HG03175 (cell line): ENCODE measurements around the gene IDS.
A peak's percentile ranks its signal among the peaks of the same experiment; 100 is the strongest.
"Not testable (repeated sequence)": the region's sequence is repeated elsewhere in the genome, so short reads cannot be mapped to it uniquely, and the experiment has no call there.

Source experiments
- ATAC-seq: cut with Tn5 transposase; IDR thresholded peaks from one replicate; pipeline ENCODE4 v1.9.1; 2021; ENCODE audit warnings: mild to moderate bottlenecking, moderate library complexity; ENCODE audit not compliant: unreplicated experiment

IDS gene

DNA sequence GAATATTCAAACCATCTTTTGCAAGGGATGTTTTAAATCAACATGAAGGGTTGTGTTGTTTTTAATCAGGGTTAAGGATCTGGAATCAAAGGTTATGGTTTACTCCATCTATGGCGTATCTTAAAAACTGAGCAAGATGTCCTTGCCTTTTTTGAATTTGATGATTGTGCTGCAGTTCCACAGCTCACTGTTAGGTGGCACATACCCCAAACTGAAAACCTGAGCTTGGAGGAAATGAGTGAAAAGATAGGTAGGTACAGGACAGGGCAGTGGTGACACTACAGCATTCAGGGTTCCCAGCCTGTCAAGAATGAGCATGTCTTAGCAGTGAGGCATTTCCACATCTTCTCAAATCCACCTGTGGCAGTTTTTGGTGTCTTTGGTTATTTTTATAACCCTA, 22.6 kb upstream of the IDS start:
- no peak for ATAC-seq

DNA sequence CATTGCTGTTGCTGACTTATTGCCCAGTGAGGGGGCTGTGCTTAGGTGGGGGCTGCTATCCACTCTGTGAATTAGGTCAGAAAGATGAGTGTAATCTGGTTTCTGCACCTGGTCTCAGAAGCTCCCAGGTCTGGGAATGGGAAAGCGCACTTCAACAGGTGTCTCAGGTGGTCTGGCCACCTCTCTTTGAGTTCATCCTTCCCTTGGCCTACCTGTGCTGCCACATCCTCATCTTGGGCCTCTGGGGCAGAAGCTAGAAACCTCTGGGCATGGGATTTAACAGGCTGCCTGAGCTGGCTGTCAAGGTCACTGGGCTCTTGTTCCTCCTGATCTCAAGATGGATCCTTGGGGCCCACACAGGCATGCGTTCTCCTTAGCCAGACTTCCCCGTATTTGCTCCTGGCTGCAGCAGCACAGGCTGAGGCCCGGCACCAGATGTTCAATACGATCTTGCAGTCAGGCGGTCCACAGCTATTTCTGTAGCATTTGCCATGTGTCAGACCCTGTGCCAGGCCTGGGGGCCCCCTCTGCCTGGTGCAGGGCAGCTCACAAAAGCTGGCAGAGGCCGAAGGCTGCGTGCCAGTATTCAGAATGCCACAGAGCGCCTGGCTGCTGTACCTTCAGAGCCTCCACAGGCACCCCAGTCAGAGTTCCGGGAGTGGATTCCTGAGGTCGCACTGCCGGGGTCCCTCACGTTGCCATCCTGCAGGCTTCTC, 21.4 kb upstream of the IDS start:
- not testable (repeated sequence) for ATAC-seq

DNA sequence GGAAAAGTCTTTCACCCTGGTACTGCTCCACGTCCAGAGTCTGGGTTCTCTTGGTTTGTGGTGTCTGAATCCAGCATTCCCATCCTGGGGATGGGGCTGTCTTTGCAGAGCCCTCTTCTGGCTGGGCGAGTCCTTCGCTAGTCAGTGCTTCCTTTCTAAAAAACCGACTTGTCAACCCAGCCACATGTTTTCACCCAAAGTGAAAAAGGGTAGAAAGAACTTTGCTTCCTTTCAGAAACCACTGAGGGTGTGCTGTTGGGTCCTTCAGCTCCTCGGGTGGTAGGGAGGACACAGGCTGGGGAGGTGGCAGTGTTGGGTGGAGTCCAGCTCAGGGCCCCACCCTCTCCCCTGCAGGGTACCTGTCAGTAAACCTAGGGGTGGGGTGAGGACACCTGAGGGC, 20.8 kb upstream of the IDS start:
- ATAC-seq = peak; percentile 51

DNA sequence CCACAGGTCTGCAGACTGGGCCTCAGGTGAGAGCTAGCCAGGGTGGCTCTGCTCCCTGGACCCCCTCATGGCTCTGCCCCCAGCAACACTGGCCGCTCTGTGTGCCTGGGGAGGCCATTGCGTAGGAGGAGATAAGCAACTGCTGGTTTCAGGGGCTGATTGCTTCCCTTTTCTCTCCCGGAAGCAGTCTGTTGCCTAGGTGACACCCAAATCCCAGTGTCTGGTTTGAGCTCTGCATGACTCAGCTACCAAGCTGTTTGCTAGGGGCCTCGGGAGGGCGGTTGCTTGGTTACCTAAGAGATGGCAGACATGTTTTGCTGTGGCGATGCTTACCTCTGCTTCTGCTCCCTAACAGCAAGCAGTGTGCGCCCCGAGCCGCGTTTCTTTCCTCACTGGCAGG, 20.3 kb upstream of the IDS start:
- ATAC-seq = peak; percentile 94

DNA sequence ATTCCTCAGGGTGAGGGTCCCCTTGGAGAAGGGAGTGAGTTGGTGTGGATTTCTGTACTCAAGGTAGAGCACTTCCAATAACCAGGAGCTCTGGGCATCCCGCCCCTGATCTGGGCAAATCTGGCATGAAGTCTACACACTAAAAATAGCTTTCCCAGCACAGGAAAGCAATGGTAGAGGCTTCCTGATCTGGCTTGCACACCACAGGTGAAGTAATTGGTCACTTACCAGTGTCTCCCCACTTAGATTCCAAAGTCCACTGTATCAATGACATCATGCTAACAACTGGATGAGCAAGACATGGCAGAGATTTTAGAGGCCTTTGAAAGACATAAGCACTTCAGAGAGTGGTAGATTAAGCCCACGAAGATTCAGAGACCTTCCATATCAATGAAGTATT, 17.8 kb upstream of the IDS start:
- no peak for ATAC-seq

DNA sequence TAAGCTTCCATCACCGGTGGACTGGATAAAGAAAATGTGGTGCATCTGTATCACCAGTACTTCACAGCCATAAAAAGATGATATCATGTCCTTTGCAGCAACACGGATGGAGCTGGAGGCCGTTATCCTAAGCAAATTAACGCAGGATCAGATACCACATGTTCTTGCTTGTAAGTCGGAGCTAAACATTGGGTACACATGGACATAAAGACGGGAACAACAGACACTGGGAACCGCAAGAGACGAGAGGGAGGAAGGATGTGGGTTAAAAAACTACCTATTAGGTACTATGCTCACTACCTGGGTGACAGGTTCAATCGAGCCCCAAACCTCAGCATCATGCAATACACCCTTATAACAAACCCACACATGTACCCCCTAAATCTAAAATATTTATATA, 16.3 kb upstream of the IDS start:
- ATAC-seq = no peak

DNA sequence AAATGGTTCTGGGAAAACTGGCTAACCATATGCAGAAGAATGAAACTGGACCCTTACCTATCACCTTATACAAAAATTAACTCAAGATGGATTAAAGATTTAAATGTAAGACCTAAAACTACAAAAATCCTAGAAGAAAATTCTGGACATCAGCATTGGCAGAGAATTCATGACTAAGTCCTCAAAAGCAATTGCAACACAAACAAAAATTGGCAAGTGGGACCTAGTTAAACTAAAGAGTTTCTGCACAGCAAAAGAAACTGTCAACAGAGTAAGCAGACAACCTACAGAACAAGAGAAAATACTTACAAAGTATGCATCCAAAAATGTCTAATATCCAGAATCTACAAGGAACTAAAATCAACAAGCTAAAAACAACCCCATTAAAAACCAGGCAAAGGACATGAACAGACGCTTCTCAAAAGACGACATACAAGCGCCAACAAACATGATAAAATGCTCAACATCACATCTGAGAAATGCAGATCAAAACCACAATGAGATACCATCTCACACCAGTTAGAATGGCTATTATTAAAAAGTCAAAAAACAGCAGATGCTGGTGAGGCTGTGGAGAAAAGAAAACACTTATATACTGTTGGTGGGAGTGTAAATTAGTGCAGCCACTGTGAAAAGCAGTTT, 15.7 kb upstream of the IDS start:
- ATAC-seq = not testable (repeated sequence)

DNA sequence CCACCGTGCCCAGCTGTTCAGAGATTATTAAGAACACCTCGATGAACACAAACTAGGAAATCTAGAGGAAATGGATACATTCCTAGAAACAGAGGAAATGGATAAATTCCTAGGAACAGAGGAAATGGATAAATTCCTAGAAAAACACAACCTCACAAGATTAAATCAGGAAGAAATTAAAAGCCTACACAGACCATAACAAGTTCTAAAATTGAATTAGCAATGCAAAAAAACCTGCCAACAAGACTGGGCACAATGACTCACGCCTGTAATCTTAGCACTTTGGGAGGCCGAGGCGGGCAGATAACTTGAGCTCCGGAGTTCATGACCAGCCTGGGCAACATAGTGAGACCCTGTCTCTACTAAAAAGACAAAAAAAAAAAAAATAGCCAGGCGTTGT, 13.1 kb upstream of the IDS start:
- no peak for ATAC-seq

DNA sequence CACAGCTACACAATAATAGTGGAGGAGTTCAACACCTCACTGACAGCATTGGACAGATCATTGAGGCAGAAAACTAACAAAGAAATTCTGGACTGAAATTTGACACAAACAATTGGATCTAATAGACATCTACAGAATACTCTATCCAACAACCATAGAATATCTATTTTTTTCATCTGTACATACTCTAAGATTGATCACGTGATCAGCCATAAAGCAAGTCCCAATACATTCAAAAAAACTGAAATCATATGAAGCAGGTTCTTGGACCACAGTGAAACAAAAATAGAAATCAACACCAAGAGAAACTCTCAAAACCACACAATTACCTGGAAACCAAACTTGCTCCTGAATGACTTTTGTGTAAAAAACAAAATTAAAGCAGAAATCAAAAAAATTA, 12.2 kb upstream of the IDS start:
- no peak for ATAC-seq

DNA sequence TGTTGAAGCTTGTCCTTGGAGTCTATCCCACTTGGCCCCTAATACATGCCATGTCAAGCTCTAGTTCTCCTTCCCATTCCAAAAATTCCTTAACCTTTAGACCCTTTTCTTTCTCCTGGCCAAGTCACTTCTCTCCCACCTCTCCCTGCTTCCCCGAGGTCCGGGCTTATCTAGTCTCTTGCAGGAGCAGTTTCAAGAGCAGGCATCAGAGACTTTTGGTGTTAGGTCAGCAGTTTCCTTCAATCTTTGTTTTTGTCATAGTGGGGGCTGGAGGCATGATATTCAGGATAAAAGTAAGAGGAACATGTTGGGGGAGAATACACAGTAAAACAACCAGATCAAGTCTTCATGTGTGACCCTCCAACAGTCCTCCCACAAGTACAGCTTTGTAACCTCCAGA, 11.5 kb upstream of the IDS start:
- no peak for ATAC-seq

DNA sequence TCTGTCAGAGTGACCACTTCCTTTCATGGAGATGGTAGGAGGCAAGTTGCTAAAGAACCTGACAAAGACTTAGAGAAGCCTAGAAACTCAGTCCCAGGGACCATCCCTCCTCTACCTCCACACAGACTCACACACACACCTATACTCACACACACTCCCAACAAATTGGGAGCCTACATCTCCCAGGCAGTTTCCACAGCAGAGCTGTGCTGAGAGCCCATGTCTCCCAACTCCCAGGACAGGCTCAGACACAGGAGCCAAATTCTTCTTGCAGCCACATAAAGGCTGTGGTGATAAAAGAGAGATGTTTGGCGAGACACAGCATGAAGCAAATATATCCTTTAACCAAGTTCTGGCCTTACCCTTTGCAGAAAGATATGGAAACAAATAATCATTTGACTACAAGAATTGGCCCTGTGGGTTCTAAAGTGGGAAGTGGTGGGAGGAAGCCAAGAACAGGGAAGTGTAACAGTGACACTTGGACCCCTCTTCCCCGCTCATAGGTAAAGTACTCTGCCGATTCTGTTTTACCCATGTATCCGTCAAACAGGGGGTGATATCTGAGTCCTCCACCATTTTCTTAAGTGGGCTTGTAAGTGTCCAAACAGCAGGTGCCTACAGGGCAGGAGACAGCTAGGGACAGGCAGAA, 11.0 kb upstream of the IDS start:
- no peak for ATAC-seq

DNA sequence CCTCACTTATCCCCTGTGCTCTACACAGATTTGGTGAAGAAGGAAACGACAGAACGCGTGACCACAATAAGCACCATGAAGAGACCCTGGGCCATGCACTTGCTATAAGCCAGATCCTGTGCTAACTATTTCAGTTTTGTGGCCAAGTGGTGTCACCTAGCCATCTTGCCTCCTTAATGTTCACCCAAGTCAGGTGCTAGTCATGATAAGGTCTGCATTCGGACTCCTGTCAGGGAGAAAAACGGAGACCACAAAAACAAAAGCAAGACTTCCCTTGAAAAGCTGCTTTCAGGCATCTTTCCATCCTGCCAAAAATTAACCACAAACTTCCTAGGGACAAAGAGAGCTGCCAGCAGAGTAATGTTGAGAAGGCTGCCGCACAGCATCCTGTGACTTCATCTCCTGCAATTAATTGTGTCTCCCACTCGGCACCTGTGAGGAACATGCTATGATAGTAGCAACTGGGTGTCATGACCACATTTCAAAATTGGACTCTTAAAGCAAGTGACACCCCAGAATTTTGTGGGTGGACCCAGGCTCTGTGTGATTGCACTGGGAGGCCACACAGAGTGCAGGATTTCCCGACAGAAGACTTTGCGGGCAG, 8.8 kb upstream of the IDS start:
- no peak for ATAC-seq

DNA sequence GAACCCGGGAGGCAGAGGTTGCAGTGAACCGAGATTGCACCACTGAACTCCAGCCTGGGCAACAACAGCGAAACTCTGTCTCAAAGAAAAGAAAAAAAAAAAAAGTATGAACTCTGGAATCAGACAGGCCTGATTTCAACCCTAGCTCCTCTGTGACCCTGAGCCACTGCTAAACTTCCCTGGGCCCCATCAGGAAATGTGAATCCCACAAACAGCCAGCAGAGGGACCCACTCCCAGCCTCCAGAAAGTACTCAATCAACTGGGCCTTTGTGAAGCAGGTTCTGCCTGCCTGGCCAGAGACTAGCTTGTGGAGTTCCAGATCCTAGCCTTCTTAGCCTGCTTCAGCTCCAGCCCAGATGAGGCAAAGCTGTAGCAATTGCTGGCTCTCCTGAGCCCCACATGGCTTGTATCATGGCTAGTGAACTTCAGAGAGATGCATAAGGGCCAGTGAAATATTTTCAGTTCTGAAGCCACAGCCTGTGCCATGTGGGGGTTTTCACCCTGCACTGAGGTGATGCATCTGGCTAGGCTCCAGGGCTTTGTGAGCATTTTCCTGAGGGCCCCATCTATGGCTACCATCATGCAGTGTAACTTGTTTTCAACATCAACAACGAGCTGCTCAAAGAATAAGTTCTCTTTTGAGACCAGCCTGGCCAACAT, 7.2 kb upstream of the IDS start:
- peak; percentile 84 for ATAC-seq

DNA sequence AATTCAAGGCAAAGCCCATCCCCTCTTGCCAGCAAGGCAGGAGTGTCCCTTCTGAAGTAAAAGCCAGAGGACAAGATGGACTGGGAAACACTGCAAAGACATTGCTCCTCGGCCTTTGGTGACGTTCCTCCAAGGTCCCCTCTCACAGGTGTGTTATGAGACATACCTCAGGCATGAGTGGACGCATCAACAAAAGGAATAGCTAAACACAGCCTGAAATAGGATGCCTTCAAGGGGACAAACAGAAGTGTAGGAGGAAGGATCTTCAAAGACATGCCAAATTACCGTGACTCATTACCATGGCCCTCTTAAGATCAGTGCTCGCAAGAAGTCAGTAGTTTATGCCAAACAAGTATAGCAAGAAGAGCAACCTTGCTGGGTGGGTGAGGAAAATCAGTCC, 6.0 kb upstream of the IDS start:
- no peak for ATAC-seq

DNA sequence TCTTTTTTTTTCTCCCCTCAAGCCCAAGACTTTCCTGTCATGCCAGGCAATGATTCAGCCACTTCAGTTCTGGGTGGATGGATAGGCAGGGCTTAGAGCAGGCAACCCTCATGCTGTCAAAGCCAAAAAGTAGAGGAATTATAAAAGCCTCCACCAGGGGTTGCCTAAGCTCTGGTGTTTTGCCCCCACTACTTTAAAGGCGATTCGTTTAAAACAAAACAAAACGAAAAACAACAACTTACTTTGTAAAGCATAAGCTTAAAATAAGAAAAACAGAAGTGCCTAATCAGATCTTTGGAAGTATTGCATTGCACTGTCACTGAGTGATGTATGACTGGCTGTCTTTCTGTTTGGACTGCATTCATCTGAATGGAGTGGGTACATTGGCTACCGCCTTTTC, 5.3 kb upstream of the IDS start:
- ATAC-seq = no peak

DNA sequence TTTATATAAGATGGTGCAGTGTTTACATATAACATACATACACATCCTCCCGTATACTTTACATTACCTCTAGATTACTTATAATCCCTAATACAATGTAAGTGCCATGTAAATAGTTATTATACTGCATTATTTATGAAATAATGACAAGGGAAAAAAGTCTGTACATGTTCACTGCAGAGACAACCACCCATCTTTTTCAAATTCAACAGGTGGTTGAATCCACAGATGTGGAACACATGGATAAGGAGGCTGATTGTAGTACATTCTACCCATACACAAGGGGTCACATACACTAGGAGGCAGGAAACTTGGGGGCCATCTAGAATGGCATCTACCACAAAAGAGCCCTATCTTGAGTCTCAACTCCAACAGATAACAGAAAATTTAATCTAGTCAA, 3.4 kb upstream of the IDS start:
- ATAC-seq = no peak

DNA sequence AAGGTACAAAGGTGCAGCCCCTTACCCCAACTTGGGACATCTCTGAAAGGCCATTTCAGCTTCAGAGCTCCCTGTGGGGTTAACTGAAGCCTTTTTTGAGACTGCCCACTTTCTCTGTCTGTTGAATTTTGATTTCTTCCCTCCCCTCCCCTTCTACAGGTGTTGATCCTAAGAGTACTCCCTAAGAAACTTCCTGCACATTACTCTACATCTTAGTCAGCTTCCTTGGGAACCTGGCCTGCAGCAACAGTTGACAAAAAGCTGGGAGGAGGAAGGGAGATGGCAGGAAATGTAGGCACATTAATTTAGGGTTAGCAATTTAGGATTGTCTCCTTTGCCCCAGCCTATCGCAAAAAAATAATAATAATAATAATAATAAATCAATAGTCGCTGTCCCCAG, 1.2 kb upstream of the IDS start:
- ATAC-seq = no peak

DNA sequence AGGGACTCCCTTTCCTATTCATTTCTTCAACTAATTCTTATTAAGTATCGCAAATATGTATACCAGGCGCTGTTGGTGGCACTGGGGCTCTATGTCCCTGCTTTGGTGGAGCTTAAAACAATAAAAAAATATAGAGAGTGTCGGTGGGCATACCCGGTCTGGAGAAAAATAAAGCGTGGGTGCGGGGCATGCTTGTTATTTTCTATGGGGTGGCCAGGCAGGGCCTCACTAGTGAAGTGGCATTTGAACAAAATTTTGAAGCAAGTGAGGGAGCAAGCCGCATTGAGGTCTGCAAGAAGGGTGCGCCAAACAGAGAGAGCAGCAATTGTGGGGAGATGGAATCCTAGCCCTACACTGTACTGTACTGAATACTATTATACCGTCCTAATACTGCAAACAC, 565 bp upstream of the IDS start:
- ATAC-seq = no peak

DNA sequence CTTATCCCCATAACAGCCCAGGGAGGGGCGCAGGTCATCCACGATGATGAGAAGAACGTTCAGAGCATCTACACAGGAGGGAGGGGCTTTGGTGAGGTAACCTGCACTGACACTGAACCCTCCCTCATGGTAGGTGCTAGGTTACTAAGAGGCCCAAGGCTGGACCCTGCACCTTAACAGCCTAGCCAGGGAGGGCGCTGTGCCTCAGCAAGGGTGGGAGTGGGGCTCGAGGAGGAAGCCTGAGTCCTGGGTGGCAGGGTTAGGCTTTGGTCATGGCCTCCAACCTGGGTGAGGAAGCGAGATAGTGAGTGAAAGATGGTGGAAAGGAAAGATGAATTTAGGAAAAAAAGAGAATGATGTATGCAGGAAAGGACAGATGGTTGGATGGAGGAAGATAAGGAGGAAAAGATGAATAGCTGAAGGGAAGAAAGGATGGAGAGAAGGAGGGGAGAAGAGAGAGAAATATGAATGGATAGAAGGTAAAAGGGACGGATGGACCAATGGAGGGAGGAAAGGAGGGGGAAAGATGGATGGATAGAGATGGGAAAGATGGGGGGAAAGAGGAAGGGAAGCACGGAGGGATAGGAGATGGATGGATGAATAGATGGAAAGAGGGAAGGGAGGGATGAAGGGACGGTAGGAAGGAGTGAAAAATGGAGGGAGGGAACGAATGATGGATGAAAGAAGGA, 736 bp downstream of the IDS start:
- ATAC-seq = peak; percentile 49

DNA sequence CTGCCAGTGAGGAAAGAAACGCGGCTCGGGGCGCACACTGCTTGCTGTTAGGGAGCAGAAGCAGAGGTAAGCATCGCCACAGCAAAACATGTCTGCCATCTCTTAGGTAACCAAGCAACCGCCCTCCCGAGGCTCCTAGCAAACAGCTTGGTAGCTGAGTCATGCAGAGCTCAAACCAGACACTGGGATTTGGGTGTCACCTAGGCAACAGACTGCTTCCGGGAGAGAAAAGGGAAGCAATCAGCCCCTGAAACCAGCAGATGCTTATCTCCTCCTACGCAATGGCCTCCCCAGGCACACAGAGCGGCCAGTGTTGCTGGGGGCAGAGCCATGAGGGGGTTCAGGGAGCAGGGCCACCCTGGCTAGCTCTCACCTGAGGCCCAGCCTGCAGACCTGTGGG, 1.7 kb downstream of the IDS start:
- peak; percentile 70 for ATAC-seq

DNA sequence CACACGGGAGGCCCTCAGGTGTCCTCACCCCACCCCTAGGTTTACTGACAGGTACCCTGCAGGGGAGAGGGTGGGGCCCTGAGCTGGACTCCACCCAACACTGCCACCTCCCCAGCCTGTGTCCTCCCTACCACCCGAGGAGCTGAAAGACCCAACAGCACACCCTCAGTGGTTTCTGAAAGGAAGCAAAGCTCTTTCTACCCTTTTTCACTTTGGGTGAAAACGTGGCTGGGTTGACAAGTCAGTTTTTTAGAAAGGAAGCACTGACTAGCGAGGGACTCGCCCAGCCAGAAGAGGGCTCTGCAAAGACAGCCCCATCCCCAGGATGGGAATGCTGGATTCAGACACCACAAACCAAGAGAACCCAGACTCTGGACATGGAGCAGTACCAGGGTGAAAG, 2.2 kb downstream of the IDS start:
- not testable (repeated sequence) for ATAC-seq
